Measurements from ENCODE around the gene SKIDA1. TPM values are rescaled to one million over a fixed set of nuclear protein-coding genes. Genes with fewer than 3 reads are reported as not detected.

Gene SKIDA1
- total RNA-seq, 2 donors from 2014 or later = 6.4 to 12.0 TPM

- H3K27me3 Mint-ChIP-seq (ENCODE audit: insufficient read depth) = no peaks in the 10 kb centered on the region
- Histone ChIP-seq H3K9ac (ENCODE audit: extremely low read depth, low read length, poor library complexity, severe bottlenecking) (peak within 1 kb of the TSS; percentile 76), H3K4me3 (ENCODE audit: low read length) (peak within 1 kb of the TSS; percentile 89), H3K27me3 (ENCODE audit: control insufficient read depth, insufficient read depth, low read length, poor library complexity, severe bottlenecking) (no peaks in the 10 kb centered on the region), H3K36me3 (ENCODE audit: control insufficient read depth, insufficient read depth, low read length) (peaks cover 22% of the 10 kb centered on the region), H3K27ac (ENCODE audit: low read depth, low read length) (peak within 1 kb of the TSS; percentile 72), H3K9me3 (ENCODE audit: control insufficient read depth, low read length) (no peaks in the 10 kb centered on the region), H3K4me1 (ENCODE audit: control insufficient read depth, insufficient read depth, low read length) (peaks cover 19% of the 10 kb centered on the region)
- DNase-seq = peak; percentile 98
- H3K27ac Mint-ChIP-seq = peak within 1 kb of the TSS; percentile 98
- peaks cover 16% of the 10 kb centered on the region for H3K36me3 Mint-ChIP-seq (ENCODE audit: low read depth)
- peak; percentile 61 for TF ChIP-seq CTCF (conservative IDR thresholded peaks at IDR 0.05)
- peaks cover 31% of the 10 kb centered on the region for H3K4me1 Mint-ChIP-seq
- H3K9me3 Mint-ChIP-seq = no peaks in the 10 kb centered on the region
- 0 to 1% methylated on average over 37 to 74 of the region's 74 CpGs for WGBS, 2 experiments (ENCODE audit: insufficient coverage in 1 of 2, insufficient read length in 1 of 2)
- H3K4me3 Mint-ChIP-seq = peak within 1 kb of the TSS; percentile 75
Observed at GRCh38 chr10:21533467-21534279, 8.2 kb upstream of the SKIDA1 start, which contains the start of gene MLLT10. Gene MLLT10 (plus strand): TSS chr10:21534232. CDS start chr10:21534645, 413 bp downstream.

GRCh38 chr10:21532694-21533466, 7.4 kb upstream of the SKIDA1 start:
- Histone ChIP-seq H3K27ac (ENCODE audit: low read depth, low read length) (peak overlapping the region; percentile 72), H3K4me3 (ENCODE audit: low read length) (peak overlapping the region; percentile 81), H3K9ac (ENCODE audit: extremely low read depth, low read length, poor library complexity, severe bottlenecking) (peak overlapping the region; percentile 76), H3K4me1 (ENCODE audit: control insufficient read depth, insufficient read depth, low read length) (peaks cover 19% of the 10 kb centered on the region), H3K9me3 (ENCODE audit: control insufficient read depth, low read length) (no peaks in the 10 kb centered on the region), H3K27me3 (ENCODE audit: control insufficient read depth, insufficient read depth, low read length, poor library complexity, severe bottlenecking) (no peaks in the 10 kb centered on the region), H3K36me3 (ENCODE audit: control insufficient read depth, insufficient read depth, low read length) (peaks cover 17% of the 10 kb centered on the region)
- H3K4me1 Mint-ChIP-seq = peaks cover 39% of the 10 kb centered on the region
- H3K27ac Mint-ChIP-seq = peak overlapping the region; percentile 98
- DNase-seq = no peak
- no peak for TF ChIP-seq CTCF (conservative IDR thresholded peaks at IDR 0.05)
- H3K27me3 Mint-ChIP-seq (ENCODE audit: insufficient read depth) = no peaks in the 10 kb centered on the region
- H3K9me3 Mint-ChIP-seq = no peaks in the 10 kb centered on the region
- H3K36me3 Mint-ChIP-seq (ENCODE audit: low read depth) = peaks cover 13% of the 10 kb centered on the region
- 45 to 57% methylated on average over 8 to 10 of the region's 10 CpGs for WGBS, 2 experiments (ENCODE audit: insufficient coverage in 1 of 2, insufficient read length in 1 of 2)
- peak overlapping the region; percentile 75 for H3K4me3 Mint-ChIP-seq

GRCh38 chr10:21531164-21531563, 5.7 kb upstream of the SKIDA1 start:
- H3K27me3 ChIP-seq (ENCODE audit: control insufficient read depth, insufficient read depth, low read length, poor library complexity, severe bottlenecking) = no peaks in the 10 kb centered on the region
- Mint-ChIP-seq H3K36me3 (ENCODE audit: low read depth) (peaks cover 3% of the 10 kb centered on the region), H3K27ac (no peak overlapping the region), H3K4me3 (no peak overlapping the region), H3K9me3 (no peaks in the 10 kb centered on the region), H3K4me1 (peaks cover 40% of the 10 kb centered on the region), H3K27me3 (ENCODE audit: insufficient read depth) (no peaks in the 10 kb centered on the region)
- no peak for DNase-seq
- H3K4me3 ChIP-seq (ENCODE audit: low read length) = no peak overlapping the region
- peaks cover 19% of the 10 kb centered on the region for H3K4me1 ChIP-seq (ENCODE audit: control insufficient read depth, insufficient read depth, low read length)
- no CpG with 5 or more reads among the region's 1 CpG for WGBS, 2 experiments (ENCODE audit: insufficient coverage in 1 of 2, insufficient read length in 1 of 2)
- peaks cover under 1% of the 10 kb centered on the region for H3K36me3 ChIP-seq (ENCODE audit: control insufficient read depth, insufficient read depth, low read length)
- no peak for TF ChIP-seq CTCF (conservative IDR thresholded peaks at IDR 0.05)
- no peak overlapping the region for H3K27ac ChIP-seq (ENCODE audit: low read depth, low read length)
- H3K9me3 ChIP-seq (ENCODE audit: control insufficient read depth, low read length) = no peaks in the 10 kb centered on the region
- no peak overlapping the region for H3K9ac ChIP-seq (ENCODE audit: extremely low read depth, low read length, poor library complexity, severe bottlenecking)
